A673 (cell line): Measurements from ENCODE around the gene LPCAT1. TPM values are rescaled to one million over a fixed set of nuclear protein-coding genes. Genes with fewer than 3 reads are reported as not detected.
"Not testable (repeated sequence)": the region's sequence is repeated elsewhere in the genome, so short reads cannot be mapped to it uniquely, and the experiment has no call there.

Experiments
- BruUV-seq: library from RNA; stranded (reverse); fragments of 400-500 nt; replicated peaks from 2 replicates; lab custom pipeline; 2021; lab: Mats Ljungman, UMichigan
- CTCF ChIA-PET: fragments of 300-600 bp; sonication (Branson Sonifier 250); formaldehyde crosslinking; loops from one replicate; lab custom pipeline; 2022; ENCODE audit warnings: antibody characterized with exemption; lab: Charles Lee
- POLR2A ChIA-PET: fragments of 300-600 bp; sonication (Branson Sonifier 250); formaldehyde crosslinking; loops from one replicate; lab custom pipeline; 2022; ENCODE audit warnings: antibody characterized with exemption; ENCODE audit not compliant: low non-redundant PET; lab: Charles Lee
- DNase-seq: peaks from one replicate; pipeline ENCODE4 v3.0.0-alpha.2; 2015; ENCODE audit warnings: low spot score
- H3K27ac ChIP-seq: fragments of 200-600 bp; sonication (generic); 2 replicates; pipeline ENCODE4 v1.5.1; 2016; ENCODE audit warnings: mixed run types, low read depth, mild to moderate bottlenecking, mixed read lengths, antibody characterized with exemption, low read length; ENCODE audit not compliant: poor library complexity, severe bottlenecking
- H3K27me3 ChIP-seq: fragments of 200-600 bp; sonication (generic); replicated peaks from 2 replicates; pipeline ENCODE4 v1.6.1; 2017; ENCODE audit warnings: mixed run types, low read depth, mild to moderate bottlenecking, mixed read lengths, antibody characterized with exemption, low read length; ENCODE audit not compliant: insufficient read depth, poor library complexity
- H3K36me3 ChIP-seq: fragments of 200-600 bp; sonication (generic); 2 replicates; pipeline ENCODE4 v1.6.1; 2016; ENCODE audit warnings: mixed run types, mild to moderate bottlenecking, mixed read lengths, antibody characterized with exemption, low read length; ENCODE audit not compliant: insufficient read depth, poor library complexity, severe bottlenecking
- H3K4me1 ChIP-seq: fragments of 200-600 bp; sonication (generic); 2 replicates; pipeline ENCODE4 v1.6.1; 2017; ENCODE audit warnings: mixed run types, mild to moderate bottlenecking, mixed read lengths, antibody characterized with exemption, low read length; ENCODE audit not compliant: insufficient read depth, poor library complexity, severe bottlenecking
- H3K4me3 ChIP-seq: fragments of 200-600 bp; sonication (generic); 2 replicates; pipeline ENCODE4 v1.5.1; 2016; ENCODE audit warnings: low read depth, mixed run types, mild to moderate bottlenecking, mixed read lengths, low read length; ENCODE audit not compliant: poor library complexity, severe bottlenecking
- H3K9me3 ChIP-seq: fragments of 200-600 bp; sonication (generic); 2 replicates; pipeline ENCODE4 v1.6.1; 2016; ENCODE audit warnings: mixed run types, low read depth, mild to moderate bottlenecking, mixed read lengths, antibody characterized with exemption, low read length; ENCODE audit not compliant: poor library complexity, severe bottlenecking
- EZH2 ChIP-seq: fragments of 200-600 bp; sonication (generic); IDR thresholded peaks from 2 replicates; pipeline ENCODE4 v1.6.1; 2017; ENCODE audit warnings: borderline replicate concordance, low read depth, mild to moderate bottlenecking, mixed read lengths, antibody characterized with exemption, low read length; ENCODE audit not compliant: poor library complexity, severe bottlenecking
- intact Hi-C: fragments of 100-400 bp; cut with micrococcal nuclease; formaldehyde crosslinking; loops from one replicate; pipeline ENCODE4 v1.10.0; 2022; ENCODE audit not compliant: unreplicated experiment
- total RNA-seq: library from RNA; stranded (reverse); gene quantifications from 2 replicates; pipeline ENCODE4 v1.2.3, GENCODE V29; 2021
- TF ChIP-seq, protein P1 (sequence below): fragments of 300-800, 200-600 bp; sonication (generic); conservative IDR thresholded peaks from 2 replicates; pipeline ENCODE4 v1.5.1; 2017; ENCODE audit warnings: low read depth, mild to moderate bottlenecking, antibody characterized with exemption, low read length, moderate library complexity, mixed read lengths

The LPCAT1 gene
- total RNA-seq, 1 experiment from 2014 or later, result 97.3 TPM

- Histone ChIP-seq H3K27me3 (no peaks in the 10 kb centered on the region), H3K9me3 (no peaks in the 10 kb centered on the region), H3K27ac (no peak overlapping the region), H3K4me1 (no peaks in the 10 kb centered on the region), H3K36me3 (peaks cover 17% of the 10 kb centered on the region), H3K4me3 (no peak overlapping the region)
- no peak for DNase-seq
- TF ChIP-seq, protein P1, sequence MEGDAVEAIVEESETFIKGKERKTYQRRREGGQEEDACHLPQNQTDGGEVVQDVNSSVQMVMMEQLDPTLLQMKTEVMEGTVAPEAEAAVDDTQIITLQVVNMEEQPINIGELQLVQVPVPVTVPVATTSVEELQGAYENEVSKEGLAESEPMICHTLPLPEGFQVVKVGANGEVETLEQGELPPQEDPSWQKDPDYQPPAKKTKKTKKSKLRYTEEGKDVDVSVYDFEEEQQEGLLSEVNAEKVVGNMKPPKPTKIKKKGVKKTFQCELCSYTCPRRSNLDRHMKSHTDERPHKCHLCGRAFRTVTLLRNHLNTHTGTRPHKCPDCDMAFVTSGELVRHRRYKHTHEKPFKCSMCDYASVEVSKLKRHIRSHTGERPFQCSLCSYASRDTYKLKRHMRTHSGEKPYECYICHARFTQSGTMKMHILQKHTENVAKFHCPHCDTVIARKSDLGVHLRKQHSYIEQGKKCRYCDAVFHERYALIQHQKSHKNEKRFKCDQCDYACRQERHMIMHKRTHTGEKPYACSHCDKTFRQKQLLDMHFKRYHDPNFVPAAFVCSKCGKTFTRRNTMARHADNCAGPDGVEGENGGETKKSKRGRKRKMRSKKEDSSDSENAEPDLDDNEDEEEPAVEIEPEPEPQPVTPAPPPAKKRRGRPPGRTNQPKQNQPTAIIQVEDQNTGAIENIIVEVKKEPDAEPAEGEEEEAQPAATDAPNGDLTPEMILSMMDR, result no peak
- no peak for TF ChIP-seq EZH2
- no TSS peak for BruUV-seq
- intact Hi-C loops, result no loop called here
- ChIA-PET POLR2A (no interaction called here), CTCF (no interaction called here)
Observed at GRCh38 chr5:1476967-1477310, 46.8 kb downstream of the LPCAT1 start.

- ChIA-PET POLR2A (no interaction called here), CTCF (no interaction called here)
Observed at GRCh38 chr5:1476181-1476966, 47.4 kb downstream of the LPCAT1 start.

DNA sequence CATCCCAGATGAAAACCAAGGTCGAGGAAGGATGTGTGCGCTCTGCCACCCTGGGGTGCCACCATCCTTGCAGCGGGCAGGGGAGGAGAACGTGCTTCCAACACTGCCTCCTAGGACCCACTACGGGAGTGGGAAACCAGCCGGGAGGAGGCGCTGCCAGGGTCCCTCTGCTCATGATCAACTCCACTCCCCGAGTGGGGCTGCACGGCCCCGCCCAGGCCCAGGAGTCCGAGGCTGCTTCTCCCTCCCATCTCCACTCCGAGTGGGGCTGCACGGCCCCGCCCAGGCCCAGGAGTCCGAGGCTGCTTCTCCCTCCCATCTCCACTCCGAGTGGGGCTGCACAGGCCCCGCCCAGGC, 48.2 kb downstream of the LPCAT1 start:
- BruUV-seq, H3K9me3 ChIP-seq, POLR2A ChIA-PET, H3K27me3 ChIP-seq, intact Hi-C loops, CTCF ChIA-PET, H3K4me1 ChIP-seq, DNase-seq, H3K27ac ChIP-seq, H3K4me3 ChIP-seq: not testable (repeated sequence)
- H3K36me3 ChIP-seq, result peaks cover 17% of the 10 kb centered on the region

More at GRCh38 chr5:1476181-1476966, 47.4 kb downstream of the LPCAT1 start:
- Histone ChIP-seq H3K27ac (no peak overlapping the region), H3K27me3 (no peaks in the 10 kb centered on the region), H3K9me3 (no peaks in the 10 kb centered on the region), H3K4me1 (no peaks in the 10 kb centered on the region), H3K36me3 (peaks cover 17% of the 10 kb centered on the region), H3K4me3 (no peak overlapping the region)
- TF ChIP-seq, protein P1, result no peak
- no peak for TF ChIP-seq EZH2
- BruUV-seq, result no TSS peak
- intact Hi-C loops, result no loop called here
- no peak for DNase-seq
